Measurements from ENCODE around the gene B2M. TPM values are rescaled to one million over a fixed set of nuclear protein-coding genes. Genes with fewer than 3 reads are reported as not detected.

B2M gene
- total and polyA plus RNA-seq, 10 of the 15 experiments (the other 5 are each of a cell fraction or from before 2014, with no cell fraction given), result 2,901 to 22,794 (median 8,374) TPM

DNA sequence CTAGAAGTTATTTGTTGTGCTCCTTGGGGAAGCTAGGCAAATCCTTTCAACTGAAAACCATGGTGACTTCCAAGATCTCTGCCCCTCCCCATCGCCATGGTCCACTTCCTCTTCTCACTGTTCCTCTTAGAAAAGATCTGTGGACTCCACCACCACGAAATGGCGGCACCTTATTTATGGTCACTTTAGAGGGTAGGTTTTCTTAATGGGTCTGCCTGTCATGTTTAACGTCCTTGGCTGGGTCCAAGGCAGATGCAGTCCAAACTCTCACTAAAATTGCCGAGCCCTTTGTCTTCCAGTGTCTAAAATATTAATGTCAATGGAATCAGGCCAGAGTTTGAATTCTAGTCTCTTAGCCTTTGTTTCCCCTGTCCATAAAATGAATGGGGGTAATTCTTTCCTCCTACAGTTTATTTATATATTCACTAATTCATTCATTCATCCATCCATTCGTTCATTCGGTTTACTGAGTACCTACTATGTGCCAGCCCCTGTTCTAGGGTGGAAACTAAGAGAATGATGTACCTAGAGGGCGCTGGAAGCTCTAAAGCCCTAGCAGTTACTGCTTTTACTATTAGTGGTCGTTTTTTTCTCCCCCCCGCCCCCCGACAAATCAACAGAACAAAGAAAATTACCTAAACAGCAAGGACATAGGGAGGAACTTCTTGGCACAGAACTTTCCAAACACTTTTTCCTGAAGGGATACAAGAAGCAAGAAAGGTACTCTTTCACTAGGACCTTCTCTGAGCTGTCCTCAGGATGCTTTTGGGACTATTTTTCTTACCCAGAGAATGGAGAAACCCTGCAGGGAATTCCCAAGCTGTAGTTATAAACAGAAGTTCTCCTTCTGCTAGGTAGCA is 851 bp upstream of the B2M start (continued):
- TF ChIP-seq, protein P1, sequence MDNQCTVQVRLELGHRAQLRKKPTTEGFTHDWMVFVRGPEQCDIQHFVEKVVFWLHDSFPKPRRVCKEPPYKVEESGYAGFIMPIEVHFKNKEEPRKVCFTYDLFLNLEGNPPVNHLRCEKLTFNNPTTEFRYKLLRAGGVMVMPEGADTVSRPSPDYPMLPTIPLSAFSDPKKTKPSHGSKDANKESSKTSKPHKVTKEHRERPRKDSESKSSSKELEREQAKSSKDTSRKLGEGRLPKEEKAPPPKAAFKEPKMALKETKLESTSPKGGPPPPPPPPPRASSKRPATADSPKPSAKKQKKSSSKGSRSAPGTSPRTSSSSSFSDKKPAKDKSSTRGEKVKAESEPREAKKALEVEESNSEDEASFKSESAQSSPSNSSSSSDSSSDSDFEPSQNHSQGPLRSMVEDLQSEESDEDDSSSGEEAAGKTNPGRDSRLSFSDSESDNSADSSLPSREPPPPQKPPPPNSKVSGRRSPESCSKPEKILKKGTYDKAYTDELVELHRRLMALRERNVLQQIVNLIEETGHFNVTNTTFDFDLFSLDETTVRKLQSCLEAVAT (IDR thresholded peaks at IDR 0.05), result peak; percentile 71
- TF ChIP-seq POU2F2 (IDR thresholded peaks at IDR 0.05; ENCODE audit: borderline replicate concordance, low read depth, low read length) (peak; percentile 57; the same call in 2 of the 3 replicates), SREBF2 (IDR thresholded peaks at IDR 0.05; ENCODE audit: low read length) (no peak), STAT3 (IDR thresholded peaks at IDR 0.05; ENCODE audit: low read depth, low read length) (no peak), NBN (IDR thresholded peaks at IDR 0.05) (peak; percentile 50; the same call in 1 of the 2 replicates), NFYA (IDR thresholded peaks at IDR 0.05; ENCODE audit: borderline replicate concordance, low read depth, low read length) (no peak), MXI1 (IDR thresholded peaks at IDR 0.05; ENCODE audit: low read depth, low read length) (no peak; the same call in 1 of the 2 replicates), ZSCAN29 (IDR thresholded peaks at IDR 0.05) (no peak), NFXL1 (IDR thresholded peaks at IDR 0.05; ENCODE audit: borderline replicate concordance) (no peak), NR2C2 (IDR thresholded peaks at IDR 0.05; ENCODE audit: borderline replicate concordance, control insufficient read depth, insufficient read length, low read depth) (no peak), POLR2AphosphoS5 (IDR thresholded peaks at IDR 0.05; ENCODE audit: low read length) (peak; percentile 94), IRF4 (IDR thresholded peaks at IDR 0.05; ENCODE audit: low read depth, low read length) (peak; percentile 69; the same call in 1 of the 2 replicates), IKZF1 (conservative IDR thresholded peaks at IDR 0.05) (peak; percentile 68), BMI1 (IDR thresholded peaks at IDR 0.05; ENCODE audit: borderline replicate concordance) (no peak), BHLHE40 (IDR thresholded peaks at IDR 0.05; ENCODE audit: borderline replicate concordance in 1 of 2, low read depth in 2 of 2, low read length in 1 of 2) (0 out of 4 replicates have a peak, but pooled peaks of 1 of the 2 experiments have one; percentile 3), SREBF1 (IDR thresholded peaks at IDR 0.05; ENCODE audit: low read length) (no peak), MTA3 (IDR thresholded peaks at IDR 0.05; ENCODE audit: borderline replicate concordance, low read length) (peak; percentile 85), RAD51 (IDR thresholded peaks at IDR 0.05) (no peak), CHD4 (IDR thresholded peaks at IDR 0.05) (no peak), CREB1 (IDR thresholded peaks at IDR 0.05; ENCODE audit: low read depth) (peak; percentile 12; the same call in 1 of the 2 replicates), DPF2 (IDR thresholded peaks at IDR 0.05) (peak; percentile 98), MTA2 (IDR thresholded peaks at IDR 0.05; ENCODE audit: low read depth) (0 out of 2 replicates have a peak, but pooled peaks have one; percentile 36), HDAC6 (IDR thresholded peaks at IDR 0.05; ENCODE audit: unreplicated experiment) (no peak), CREM (IDR thresholded peaks at IDR 0.05; ENCODE audit: low read depth) (no peak)
- TF ChIP-seq, protein P2, sequence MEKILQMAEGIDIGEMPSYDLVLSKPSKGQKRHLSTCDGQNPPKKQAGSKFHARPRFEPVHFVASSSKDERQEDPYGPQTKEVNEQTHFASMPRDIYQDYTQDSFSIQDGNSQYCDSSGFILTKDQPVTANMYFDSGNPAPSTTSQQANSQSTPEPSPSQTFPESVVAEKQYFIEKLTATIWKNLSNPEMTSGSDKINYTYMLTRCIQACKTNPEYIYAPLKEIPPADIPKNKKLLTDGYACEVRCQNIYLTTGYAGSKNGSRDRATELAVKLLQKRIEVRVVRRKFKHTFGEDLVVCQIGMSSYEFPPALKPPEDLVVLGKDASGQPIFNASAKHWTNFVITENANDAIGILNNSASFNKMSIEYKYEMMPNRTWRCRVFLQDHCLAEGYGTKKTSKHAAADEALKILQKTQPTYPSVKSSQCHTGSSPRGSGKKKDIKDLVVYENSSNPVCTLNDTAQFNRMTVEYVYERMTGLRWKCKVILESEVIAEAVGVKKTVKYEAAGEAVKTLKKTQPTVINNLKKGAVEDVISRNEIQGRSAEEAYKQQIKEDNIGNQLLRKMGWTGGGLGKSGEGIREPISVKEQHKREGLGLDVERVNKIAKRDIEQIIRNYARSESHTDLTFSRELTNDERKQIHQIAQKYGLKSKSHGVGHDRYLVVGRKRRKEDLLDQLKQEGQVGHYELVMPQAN (conservative IDR thresholded peaks at IDR 0.05), result no peak; the same call in 1 of the 2 replicates
